NCI-H510A (cell line): ENCODE results near the gene PEX5L.
"Not testable (repeated sequence)": the region's sequence is repeated elsewhere in the genome, so short reads cannot be mapped to it uniquely, and the experiment has no call there.

ENCODE experiments used
- DNase-seq: peaks from one replicate; lab custom pipeline; 2025; lab: John Stamatoyannopoulos, UW

PEX5L gene, protein sequence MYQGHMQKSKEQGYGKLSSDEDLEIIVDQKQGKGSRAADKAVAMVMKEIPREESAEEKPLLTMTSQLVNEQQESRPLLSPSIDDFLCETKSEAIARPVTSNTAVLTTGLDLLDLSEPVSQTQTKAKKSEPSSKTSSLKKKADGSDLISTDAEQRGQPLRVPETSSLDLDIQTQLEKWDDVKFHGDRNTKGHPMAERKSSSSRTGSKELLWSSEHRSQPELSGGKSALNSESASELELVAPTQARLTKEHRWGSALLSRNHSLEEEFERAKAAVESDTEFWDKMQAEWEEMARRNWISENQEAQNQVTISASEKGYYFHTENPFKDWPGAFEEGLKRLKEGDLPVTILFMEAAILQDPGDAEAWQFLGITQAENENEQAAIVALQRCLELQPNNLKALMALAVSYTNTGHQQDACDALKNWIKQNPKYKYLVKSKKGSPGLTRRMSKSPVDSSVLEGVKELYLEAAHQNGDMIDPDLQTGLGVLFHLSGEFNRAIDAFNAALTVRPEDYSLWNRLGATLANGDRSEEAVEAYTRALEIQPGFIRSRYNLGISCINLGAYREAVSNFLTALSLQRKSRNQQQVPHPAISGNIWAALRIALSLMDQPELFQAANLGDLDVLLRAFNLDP

DNA sequence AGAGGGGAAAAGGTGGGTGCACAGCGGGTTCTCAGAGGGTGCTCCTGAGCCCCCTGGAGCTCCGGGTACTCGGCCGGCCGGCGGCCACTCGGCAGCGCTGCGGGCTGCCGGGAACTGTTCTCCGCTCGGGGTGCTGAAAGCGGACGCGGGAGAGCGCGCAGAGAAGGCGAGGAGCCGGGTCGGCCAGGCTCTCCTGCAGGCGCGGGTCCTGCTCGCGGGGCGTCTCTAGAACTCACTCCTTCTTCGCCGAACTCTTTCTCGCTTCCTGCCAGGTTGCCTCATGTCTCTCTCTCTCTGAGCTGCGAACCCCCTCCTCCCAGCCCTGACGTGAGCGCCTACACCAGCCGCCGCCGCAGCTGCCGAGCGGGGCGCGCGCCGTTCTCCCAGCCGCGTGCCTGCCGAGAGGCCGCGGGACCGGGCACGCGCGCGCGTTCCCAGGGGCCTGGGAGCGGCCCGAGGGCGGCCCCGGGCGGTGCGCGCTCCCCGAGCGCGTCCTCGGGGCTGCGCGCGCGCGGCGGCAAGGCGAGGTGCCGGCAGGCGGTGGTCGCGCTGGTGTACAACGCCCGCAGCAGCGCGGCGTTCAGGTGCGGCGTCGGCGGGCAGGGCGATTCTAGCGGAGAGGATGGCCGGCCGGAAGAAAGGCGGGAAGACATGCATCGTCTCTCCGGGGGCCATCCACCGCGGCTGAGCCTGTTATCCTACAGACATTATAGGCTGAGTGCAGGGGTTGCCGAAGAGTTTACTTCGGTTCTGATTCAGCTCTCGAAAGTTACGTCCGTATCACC, at the start of gene PEX5L:
Gene PEX5L, minus strand, starts transcription at position 267 of the 785 bp plus-strand sequence. CDS start 338 bp downstream, outside the sequence.
- DNase-seq, result peak; percentile 90

DNA sequence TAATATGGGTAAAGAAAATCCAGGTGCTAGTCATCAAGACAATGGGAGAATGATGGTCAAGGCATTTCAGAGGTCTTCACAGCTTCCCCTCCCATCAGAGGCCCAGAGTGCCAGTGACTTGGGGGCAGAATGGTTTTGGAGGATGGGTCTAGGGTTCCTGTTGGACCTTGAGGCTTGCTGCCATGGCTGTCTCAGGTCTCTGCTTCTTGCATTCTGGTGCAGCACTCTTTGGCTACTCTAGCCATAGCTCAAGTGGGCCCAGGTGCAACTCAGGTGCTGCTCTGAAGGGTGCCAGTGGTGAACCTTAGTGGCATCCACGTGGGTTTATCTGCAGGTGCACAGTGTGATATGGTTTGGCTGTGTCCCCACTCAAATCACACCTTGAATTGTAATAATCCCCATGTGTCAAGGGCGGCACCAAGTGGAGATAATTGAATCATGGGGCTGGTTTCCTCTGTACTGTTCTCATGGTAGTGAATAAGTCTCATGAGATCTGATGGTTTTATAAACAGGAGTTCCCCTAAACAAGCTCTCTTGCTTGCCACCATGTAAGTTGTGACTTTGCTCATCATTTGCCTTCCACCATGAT, 48.5 kb upstream of the PEX5L start:
- DNase-seq, result no peak

DNA sequence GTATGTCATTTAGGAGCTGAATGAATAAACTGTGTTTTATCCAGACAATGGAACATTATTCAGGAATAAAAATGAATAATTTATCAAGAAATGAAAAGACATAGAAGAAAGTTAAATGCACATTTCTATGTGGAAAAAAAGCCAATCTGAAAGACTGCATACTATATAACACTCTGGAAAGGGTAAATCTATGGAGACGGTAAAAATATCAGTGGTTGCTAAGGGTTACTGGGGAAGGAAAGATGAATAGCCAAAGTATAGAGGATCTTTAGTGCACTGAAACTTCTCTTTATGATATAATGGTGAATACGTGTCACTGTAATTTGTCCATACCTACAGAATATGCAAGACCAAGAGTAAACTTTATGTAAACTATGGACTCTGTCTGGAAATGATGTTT, 46.0 kb upstream of the PEX5L start:
- DNase-seq, result no peak

DNA sequence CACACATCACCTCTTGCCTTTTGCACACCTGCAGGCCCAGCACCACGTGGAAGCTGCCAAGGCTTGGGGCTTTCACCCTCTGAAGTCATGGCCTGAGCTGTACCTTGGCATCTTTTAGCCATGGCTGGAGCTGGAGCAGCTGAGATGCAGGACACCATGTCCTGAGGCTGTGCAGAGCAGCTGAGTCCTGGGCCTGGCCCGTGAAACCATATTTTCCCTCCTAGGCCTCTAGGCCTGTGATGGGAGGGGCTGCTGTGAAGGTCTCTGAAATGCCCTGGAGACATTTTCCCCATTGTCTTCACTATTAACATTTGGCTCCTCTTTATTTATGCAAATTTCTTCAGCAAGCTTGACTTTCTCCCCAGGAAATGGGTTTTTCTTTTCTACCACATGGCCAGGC, 41.9 kb upstream of the PEX5L start:
- DNase-seq, result no peak

DNA sequence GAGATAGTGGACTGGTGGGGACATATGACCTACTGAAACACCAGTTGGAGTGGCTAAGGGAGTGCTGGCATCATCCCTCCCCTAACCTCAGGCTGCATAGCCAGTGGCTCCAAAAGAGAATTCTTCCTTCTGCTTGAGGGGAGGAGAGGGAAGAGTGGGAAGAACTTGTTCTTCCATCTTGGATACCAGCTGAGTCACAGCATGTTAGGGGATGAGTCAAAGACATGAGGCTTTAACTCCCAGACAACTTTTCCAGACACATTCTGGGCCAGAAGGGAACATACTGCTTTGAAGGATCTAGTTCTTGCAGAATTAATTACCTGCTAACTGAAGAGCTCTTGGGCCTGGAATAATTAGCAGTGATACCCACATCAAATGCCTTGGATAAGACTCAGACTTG, 36.8 kb upstream of the PEX5L start:
- no peak for DNase-seq

DNA sequence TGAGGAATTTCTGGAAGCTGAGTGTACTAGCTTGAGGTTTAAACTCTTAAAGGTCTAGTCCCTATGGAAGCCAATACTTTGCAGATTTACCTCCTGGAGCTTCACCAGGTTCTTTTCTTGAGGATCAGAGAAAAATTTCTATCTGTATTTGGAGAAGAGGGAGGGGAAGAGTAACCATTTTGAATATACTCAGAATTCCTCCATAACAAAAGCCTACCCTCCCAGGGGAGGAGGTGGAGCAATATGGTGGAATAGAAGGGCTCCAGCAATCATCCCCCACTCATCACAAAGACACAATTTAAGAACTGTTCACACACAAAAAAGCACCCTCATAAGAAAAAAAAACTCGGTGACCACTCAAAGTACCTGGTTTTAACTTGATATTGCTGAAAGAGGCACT, 36.0 kb upstream of the PEX5L start:
- no peak for DNase-seq

DNA sequence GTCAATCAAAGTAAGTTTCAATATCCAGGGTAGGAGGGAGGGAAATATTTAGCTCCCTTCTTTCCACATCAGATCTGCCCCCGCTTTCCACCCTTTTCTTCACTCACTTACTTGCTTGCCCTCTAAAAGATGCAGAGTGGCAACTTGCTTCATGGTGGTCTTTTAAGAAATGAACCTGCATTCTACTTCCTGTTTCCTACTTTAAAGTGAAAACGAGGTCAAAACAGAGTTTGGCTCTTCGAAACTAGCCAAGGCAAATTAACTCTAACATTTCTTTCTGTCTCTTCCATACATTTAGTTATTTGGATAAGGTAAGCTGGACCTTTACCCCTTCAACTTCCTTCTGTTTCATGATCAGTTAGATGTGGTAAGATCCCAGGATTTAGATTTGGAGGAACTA, 34.2 kb upstream of the PEX5L start:
- no peak for DNase-seq

DNA sequence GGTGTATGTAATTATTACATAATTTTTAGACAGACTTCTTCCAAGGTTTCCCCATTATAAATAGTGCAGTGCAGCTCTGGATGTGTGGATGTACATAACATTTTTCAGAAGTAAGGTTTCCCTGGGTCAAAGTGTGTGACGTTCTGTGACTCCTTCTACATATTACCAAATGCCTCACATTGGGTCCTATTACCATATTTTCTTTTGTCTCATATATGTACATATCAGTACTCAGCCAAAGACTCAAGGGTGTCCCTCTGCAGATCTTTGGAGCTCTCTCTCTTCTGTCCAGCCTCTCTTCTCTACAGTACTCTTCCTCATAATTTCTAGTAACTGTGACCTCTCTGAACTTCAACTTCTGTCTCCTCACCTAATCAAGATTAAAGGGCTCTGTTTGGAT, 31.3 kb upstream of the PEX5L start:
- no peak for DNase-seq

DNA sequence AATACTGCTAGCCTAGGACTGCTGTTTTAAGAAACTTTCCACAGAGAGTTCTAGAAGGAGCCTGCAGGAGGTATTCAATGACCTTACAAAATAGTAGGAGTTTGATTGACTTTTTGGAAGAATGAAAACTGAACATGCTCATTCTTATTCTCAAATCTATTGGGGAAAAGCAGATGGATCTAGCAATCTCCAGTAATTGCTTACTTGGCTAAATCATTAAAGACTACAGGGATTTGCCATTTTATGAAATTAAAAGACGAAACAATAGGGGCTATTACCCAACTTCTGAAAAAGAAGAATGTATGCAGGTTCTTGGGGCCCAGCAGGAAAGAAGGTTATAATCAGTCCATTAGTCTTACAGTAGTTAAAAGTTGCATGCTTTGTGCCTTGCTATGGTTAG, 29.9 kb upstream of the PEX5L start:
- no peak for DNase-seq

DNA sequence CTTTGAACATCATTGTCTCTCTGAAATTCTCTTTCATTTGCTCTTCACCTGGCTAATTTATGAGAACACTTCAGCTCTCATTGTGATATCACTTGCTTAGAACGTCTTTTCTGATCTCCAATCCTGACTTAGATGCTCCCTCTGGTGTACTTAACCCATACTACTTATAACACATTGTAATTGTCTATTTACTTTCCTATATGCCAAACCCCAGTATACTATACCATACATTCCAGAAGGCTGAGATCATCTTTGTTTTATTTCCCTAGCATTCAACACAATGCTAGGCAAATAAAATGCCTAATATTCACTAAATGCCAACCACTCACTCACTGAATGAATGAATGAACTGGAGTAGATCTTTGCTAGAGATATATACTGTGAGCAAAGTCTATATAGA, 27.0 kb upstream of the PEX5L start:
- DNase-seq, result peak; percentile 31

DNA sequence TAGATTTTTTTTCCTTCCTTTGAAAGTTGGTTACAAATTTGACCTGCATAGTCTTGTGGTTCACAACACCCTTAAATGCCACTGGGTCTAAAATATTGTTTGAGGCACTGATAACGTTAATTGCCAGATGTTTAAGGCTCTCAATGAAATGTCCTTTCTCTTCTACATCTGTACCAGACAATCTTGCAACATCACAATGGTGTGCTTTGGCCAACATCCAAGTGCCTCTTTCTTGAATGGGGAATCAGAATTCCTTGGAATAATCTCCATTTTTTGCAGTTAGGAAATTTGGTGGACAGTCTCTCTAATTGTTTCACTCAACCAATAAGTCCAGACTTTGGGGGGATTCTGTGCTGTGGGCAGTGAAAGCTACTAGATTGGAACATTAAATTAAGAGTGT, 26.0 kb upstream of the PEX5L start:
- no peak for DNase-seq

DNA sequence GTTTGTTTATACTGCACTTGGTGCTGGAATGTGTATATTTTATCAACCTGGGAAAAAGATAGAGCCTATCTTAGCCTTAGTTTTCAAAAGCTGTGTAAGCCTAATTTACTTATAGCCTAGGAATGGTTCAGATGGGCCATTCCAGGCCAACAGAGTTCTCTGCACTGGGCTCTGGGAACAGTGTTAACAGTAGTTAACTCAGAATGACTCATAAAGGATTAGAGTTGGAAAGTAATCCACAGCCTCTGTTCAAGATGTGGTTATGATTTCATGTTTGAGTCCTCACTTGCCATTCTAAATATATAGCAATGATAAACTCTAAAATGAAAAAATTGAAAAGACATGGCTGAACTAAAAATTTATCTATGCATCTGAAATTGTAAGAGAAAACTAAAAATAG, 22.6 kb upstream of the PEX5L start:
- DNase-seq, result no peak

DNA sequence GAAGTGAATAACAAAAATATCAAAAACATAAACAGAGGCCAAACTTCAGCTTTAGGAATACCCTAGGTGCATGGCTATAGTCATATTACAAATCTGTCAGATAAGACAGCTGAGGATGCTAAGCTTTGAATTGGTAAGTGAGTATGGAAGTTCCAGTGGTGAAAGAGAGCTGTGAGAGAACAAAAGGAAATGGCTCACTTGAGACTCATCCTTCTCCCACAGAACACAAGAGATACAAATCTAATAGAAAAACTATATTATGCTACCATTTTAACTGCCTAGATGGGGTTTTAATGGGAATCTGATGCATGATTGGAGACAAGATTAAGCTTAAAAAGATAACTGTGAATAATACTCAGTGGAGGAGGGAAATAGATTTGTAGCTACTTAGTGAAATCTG, 21.5 kb upstream of the PEX5L start:
- no peak for DNase-seq

DNA sequence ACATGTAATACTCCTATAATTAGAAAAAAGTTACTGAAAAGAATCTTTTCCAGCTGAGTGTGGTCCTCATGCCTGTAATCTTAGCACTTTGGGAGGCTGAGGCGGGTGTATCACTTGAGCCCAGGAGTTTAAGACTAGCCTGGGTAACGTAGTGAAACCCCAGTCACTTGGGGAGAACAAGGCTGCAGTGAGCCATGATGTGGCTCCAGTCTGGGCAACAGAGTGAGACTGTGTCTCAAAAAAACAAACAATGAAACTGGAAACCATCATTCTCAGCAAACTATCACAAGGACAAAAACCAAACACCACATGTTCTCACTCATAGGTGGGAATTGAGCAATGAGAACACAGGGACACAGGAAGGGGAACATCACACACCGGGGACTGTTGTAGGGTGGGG, 18.9 kb upstream of the PEX5L start:
- DNase-seq, result not testable (repeated sequence)

DNA sequence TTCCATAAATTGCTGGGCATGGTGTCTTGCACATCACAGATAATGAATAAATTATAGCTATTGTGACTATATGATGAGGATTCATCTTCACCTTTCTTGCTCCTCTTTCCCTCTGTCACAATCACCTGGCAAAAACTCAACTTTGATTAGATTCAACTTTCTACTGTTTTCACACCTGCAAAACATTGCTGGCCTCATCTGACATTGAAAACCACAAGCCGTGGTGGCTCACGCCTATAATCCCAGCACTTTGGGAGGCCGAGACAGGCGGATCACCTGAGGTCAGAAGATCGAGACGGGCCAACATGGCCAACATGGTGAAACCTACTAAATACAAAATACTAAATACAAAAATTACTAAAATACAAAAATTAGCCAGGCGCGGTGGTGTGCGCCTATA, 12.7 kb upstream of the PEX5L start:
- DNase-seq, result no peak

DNA sequence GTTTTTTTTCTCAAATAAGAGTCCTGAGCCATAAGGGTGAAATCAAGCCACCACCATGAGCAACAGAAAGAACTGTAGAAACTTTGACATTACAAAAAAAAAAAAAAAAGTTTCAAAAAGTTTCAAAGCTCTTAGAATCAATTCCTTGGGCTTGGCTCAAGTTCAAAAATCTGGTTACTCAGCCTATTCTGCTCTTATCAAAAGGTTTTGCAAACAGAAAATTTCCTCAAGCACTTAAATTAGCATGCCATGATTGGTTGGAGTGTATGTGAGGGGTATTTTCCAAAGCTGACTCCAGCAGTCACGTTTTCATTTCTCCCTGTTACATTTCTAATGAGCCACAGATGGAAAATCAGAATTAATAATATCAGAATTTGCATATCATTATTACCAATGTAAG, 12.1 kb upstream of the PEX5L start:
- DNase-seq, result no peak

DNA sequence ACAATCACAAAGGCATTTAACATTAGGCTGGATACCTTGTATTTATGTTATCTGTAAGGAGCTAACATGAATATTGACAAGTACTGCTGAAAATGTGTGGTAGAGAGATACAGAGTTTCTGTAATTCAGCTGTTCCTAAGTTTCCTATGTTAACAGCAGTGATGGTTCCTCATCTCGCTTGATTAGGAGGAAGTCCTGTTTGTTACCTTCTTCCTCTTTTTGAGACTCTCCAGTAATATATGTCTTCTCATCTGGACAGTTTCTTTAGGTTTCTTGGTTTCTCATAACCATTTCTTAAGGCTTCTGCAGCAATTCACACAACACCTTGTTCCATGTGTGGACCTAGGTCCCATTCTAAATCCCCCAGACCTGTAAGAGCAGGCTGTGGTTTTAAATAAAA, 11.4 kb upstream of the PEX5L start:
- DNase-seq, result no peak

DNA sequence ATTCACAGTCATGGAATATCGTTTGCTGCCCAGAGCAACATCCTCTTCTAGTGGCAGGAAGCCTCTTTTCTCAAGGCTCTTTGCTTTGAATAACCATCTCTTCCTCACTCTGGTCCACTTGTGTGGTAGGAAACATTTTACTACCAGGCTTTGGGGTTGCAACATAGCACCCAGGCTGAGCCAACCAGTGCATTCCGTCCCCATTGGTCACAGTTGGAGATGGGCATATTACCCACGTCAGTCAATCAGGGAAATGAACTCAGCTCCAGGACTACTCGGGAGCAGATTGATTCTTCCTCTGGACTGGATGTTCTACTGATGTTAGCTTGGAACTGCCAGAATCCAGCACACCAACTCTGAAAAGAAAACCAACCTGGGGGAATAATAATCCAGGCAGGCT, 4.2 kb upstream of the PEX5L start:
- DNase-seq, result no peak

DNA sequence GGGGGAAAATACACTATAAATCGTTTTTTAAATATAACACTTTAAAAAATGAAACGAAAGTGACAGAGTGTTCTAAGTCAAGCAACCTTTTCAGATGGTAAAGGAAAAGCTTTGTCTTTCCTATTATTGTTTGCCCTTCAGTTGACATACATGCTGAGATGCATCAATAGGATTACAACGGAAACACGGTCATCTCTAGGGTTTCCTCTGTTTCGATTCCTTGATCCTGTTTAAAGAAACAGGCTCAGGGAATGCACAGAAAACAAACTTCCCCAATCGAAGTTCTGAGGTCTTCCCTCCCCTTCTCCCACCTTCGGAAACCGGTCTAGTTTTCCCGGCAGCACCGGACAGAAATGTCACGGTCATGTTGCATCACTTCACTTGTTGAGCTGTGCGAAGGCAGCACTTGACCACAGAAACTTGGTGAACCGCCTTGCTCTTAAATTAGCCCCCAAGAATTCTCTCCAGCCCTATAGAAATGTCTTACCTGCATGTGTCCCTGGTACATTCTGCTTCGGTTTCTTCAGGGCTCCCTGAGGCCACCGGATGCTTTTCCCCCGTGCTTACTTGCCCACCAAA, 556 bp downstream of the PEX5L start:
- DNase-seq, result no peak

DNA sequence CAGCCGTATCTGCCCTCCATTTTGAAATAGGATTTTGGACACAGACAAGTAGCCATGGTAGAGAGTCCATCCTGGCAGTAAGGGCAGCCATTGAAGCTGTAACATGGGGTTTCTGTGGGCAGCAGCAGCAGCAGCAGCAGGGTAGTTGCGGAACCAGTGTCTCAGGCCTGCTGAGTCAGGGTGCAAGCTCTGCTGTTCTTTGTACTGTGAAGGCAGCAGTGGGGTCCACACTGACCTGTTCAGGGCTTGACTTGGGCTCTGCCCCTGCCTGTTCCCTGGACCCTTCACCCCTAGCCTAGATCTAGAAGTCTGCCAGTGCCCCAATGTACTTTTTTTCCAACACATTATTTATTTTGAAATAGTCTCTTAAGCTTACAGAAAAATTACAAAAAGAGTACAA, 9.7 kb downstream of the PEX5L start:
- no peak for DNase-seq

DNA sequence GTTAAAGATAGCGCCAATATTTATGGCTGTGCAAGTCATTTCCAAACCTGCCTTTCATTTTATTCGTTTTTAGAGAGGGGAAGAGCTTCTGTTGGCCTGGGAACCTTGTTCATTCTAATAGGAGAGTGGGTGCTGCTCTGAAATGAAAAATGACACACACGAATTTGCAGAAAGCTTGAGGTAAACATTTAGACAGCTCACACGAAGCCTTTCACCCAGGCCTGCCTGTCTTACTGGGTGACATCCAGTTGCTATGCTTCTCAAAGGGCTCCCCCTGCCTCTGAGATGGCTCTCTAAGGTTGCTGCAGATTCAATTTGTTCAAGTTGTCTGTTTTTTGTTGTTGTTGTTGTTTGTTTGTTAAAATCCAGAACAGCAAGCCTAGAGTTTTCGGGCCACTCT, 18.2 kb downstream of the PEX5L start:
- no peak for DNase-seq

DNA sequence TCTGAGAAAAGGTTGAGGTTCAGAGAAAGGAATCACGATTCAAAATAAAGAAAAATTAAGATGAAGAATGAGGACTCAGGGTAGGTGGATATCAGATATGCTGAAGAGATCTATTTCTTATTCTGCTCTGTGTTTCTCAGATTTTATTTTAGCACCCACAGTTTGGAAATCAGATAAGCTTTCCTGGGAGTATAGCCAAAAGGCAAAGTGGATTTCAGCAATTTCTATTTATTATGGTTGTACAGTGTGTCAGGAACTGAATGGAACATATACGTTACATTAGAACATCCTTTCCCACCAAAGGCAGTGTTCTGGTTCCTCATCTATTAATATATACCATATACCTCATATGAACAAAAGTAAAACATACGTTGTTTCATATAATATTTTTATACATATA, 18.9 kb downstream of the PEX5L start:
- no peak for DNase-seq
